HepG2 (cell line): ENCODE measurements around the gene PDGFA. TPM values are rescaled to one million over a fixed set of nuclear protein-coding genes. Genes with fewer than 3 reads are reported as not detected.

Source experiments
- ATAC-seq: fragments of 200-7000 bp; cut with Tn5 transposase; 3 replicates; pipeline ENCODE4 v1.9.1; 2020; ENCODE audit warnings: mild to moderate bottlenecking, moderate library complexity
- BruUV-seq: library from RNA; stranded (reverse); fragments of 400-500 nt; replicated peaks from 2 replicates; lab custom pipeline; 2021; lab: Mats Ljungman, UMichigan
- CTCF ChIA-PET: fragments of 300-600 bp; formaldehyde crosslinking; extraction: SDS; loops from one replicate; lab custom pipeline; 2021; ENCODE audit warnings: low total read pairs, inconsistent platforms, low intra/inter-chr PET ratio; lab: Yijun Ruan, JAX
- POLR2A ChIA-PET: fragments of 350-600 bp; sonication (Branson Sonifier 250); formaldehyde crosslinking; loops from one replicate; lab custom pipeline; 2020; ENCODE audit warnings: antibody characterized with exemption, inconsistent platforms; lab: Yijun Ruan, JAX
- DNase-seq: peaks from one replicate; pipeline ENCODE4 v3.0.0-alpha.2; 2015; ENCODE audit warnings: low spot score
- FAIRE-seq: peaks from 3 replicates; lab custom pipeline; 2011; peaks lifted over from hg19 to GRCh38; lab: Jason Lieb, UNC
- H2AFZ ChIP-seq: one replicate; pipeline ENCODE4 v1.6.1; 2011; ENCODE audit warnings: low read length, inconsistent platforms
- H3K27ac ChIP-seq: fragments of 300-600 bp; 3 replicates; pipeline ENCODE4 v1.8.0; 2011; ENCODE audit warnings: mixed run types, mild to moderate bottlenecking, mixed read lengths, low read length, inconsistent platforms; ENCODE audit not compliant: insufficient read depth; ENCODE audit errors: extremely low read length
- H3K27me3 ChIP-seq, 2 experiments: fragments of 200-600 bp in 1 of 2; 2 replicates in 1 of 2; 3 replicates in 1 of 2; pipeline versions ENCODE4 v1.6.0 to v1.8.0; 2011; ENCODE audit warnings: low read length in 2 of 2, mild to moderate bottlenecking in 2 of 2, moderate library complexity in 2 of 2, inconsistent platforms in 1 of 2; ENCODE audit not compliant: insufficient read depth in 2 of 2, control insufficient read depth in 1 of 2
- H3K36me3 ChIP-seq, 2 experiments: fragments of 200-600 bp in 1 of 2; replicated peaks in 1 of 2; 2 replicates in 1 of 2; 3 replicates in 1 of 2; pipeline versions ENCODE4 v1.5.1 to v1.8.0; 2011; ENCODE audit warnings: low read length in 2 of 2, inconsistent platforms in 1 of 2; ENCODE audit not compliant: insufficient read depth in 2 of 2, control insufficient read depth in 1 of 2
- H3K4me1 ChIP-seq: 2 replicates; pipeline ENCODE4 v1.5.1; 2012; ENCODE audit warnings: low read length, inconsistent platforms; ENCODE audit not compliant: insufficient read depth
- H3K4me2 ChIP-seq: 2 replicates; pipeline ENCODE4 v1.6.0; 2011; ENCODE audit warnings: low read depth, low read length, inconsistent platforms
- H3K4me3 ChIP-seq, 3 experiments: fragments of 200-600 bp in 1 of 3; sonication (generic), shearing (Covaris generic) in 1 of 3; replicated peaks in 1 of 3; 2 replicates each; pipeline ENCODE4 v1.5.1; 2011 to 2016; ENCODE audit warnings: low read length in 3 of 3, inconsistent platforms in 2 of 3, low read depth in 2 of 3, mild to moderate bottlenecking in 2 of 3, control low read depth in 1 of 3, mixed read lengths in 1 of 3; ENCODE audit not compliant: insufficient read depth in 1 of 3
- H3K79me2 ChIP-seq: one replicate; pipeline ENCODE4 v1.6.1; 2011; ENCODE audit warnings: low read length, inconsistent platforms; ENCODE audit not compliant: insufficient read depth
- H3K9ac ChIP-seq: 2 replicates; pipeline ENCODE4 v1.6.0; 2011; ENCODE audit warnings: mild to moderate bottlenecking, low read depth, low read length, inconsistent platforms; ENCODE audit not compliant: insufficient read depth
- H3K9me3 ChIP-seq: 2 replicates; pipeline ENCODE4 v1.5.1; 2012; ENCODE audit warnings: mild to moderate bottlenecking, low read length
- H4K20me1 ChIP-seq: 2 replicates; pipeline ENCODE4 v1.6.0; 2011; ENCODE audit warnings: inconsistent platforms, mild to moderate bottlenecking, low read length, moderate library complexity; ENCODE audit not compliant: insufficient read depth
- CHD4 ChIP-seq: fragments of 200-600 bp; sonication (generic); IDR thresholded peaks from 2 replicates; pipeline ENCODE4 v1.7.0; 2017; ENCODE audit warnings: mild to moderate bottlenecking, low read length, borderline replicate concordance
- MAX ChIP-seq: IDR thresholded peaks from 2 replicates; pipeline ENCODE4 v1.6.1; 2012; ENCODE audit warnings: inconsistent platforms
- MEIS1 ChIP-seq: sonication (generic); formaldehyde crosslinking; IDR thresholded peaks from 2 replicates; pipeline ENCODE4 v1.9.0; 2021; ENCODE audit warnings: mild to moderate bottlenecking, missing genetic modification reagents, moderate library complexity, borderline replicate concordance
- MXD3 ChIP-seq: IDR thresholded peaks from 2 replicates; pipeline ENCODE4 v1.6.1; 2016; ENCODE audit warnings: mild to moderate bottlenecking, missing biosample characterization, missing genetic modification reagents
- REXO4 ChIP-seq: sonication (generic); formaldehyde crosslinking; IDR thresholded peaks from 2 replicates; pipeline ENCODE4 v1.8.0; 2022; ENCODE audit warnings: missing genetic modification reagents, mild to moderate bottlenecking, borderline replicate concordance
- SOX5 ChIP-seq: IDR thresholded peaks from 2 replicates; pipeline ENCODE4 v1.6.1; 2016; ENCODE audit warnings: borderline replicate concordance
- TFAP4 ChIP-seq: sonication (generic); IDR thresholded peaks from 2 replicates; pipeline ENCODE4 v1.6.1; 2016; ENCODE audit warnings: low read depth, borderline replicate concordance
- ZFP91 ChIP-seq: sonication (generic); formaldehyde crosslinking; IDR thresholded peaks from 2 replicates; pipeline ENCODE4 v1.9.0; 2022; ENCODE audit warnings: missing genetic modification reagents, mild to moderate bottlenecking, borderline replicate concordance
- ZNF234 ChIP-seq: sonication (generic); formaldehyde crosslinking; conservative IDR thresholded peaks from 2 replicates; pipeline ENCODE4 v1.5.1; 2020; ENCODE audit warnings: mild to moderate bottlenecking, missing genetic modification reagents
- ZNF605 ChIP-seq: sonication (generic); formaldehyde crosslinking; IDR thresholded peaks from 2 replicates; pipeline ENCODE4 v1.8.0; 2022; ENCODE audit warnings: mild to moderate bottlenecking, missing genetic modification reagents
- ZNF687 ChIP-seq: sonication (generic); formaldehyde crosslinking; IDR thresholded peaks from 2 replicates; pipeline ENCODE4 v1.5.1; 2020; ENCODE audit warnings: mild to moderate bottlenecking, missing genetic modification reagents, moderate library complexity
- WGBS: methylation state at CpG from one replicate; pipeline ENCODE4 v1.1.6; 2017; ENCODE audit warnings: low lambda C conversion rate; 5-methylcytosine and 5-hydroxymethylcytosine counted together
- in situ Hi-C: cut with HindIII; loops from 2 replicates; pipeline ENCODE4 v1.10.0; 2017; ENCODE audit warnings: low pct_unique_long_range_greater_than_20kb; ENCODE audit not compliant: extremely low pct_ligation_motif_present
- intact Hi-C: fragments of 100-400 bp; cut with micrococcal nuclease; formaldehyde crosslinking; loops from one replicate; pipeline ENCODE4 v1.10.0; 2022; ENCODE audit not compliant: unreplicated experiment
- polyA plus RNA-seq, 8 experiments: library from polyadenylated mRNA; depleted of rRNA in 3 of 8; stranded (reverse) in 7 of 8; unstranded in 1 of 8; fragments of >200 nt; fragmentation: Illumina TruSeq in 4 of 8; extraction: Trizol in 4 of 8; gene quantifications; 2 replicates each; pipeline versions ENCODE4 v1.2.1 to v1.2.3, GENCODE V29; 2011 to 2016; ENCODE audit warnings: low read depth in 4 of 8, missing spikeins in 1 of 8, mixed read lengths in 1 of 8; ENCODE audit not compliant: insufficient read depth in 1 of 8
- total RNA-seq, 5 experiments: library from RNA; depleted of rRNA; stranded (reverse); fragments of >200 nt; fragmentation: Illumina TruSeq; extraction: Trizol; gene quantifications; 2 replicates each; pipeline ENCODE4 v1.2.3, GENCODE V29; 2016; ENCODE audit warnings: low read depth in 1 of 5

PDGFA gene
- total and polyA plus RNA-seq, 2 of the 13 experiments (the other 11 are each of a cell fraction or from before 2014, with no cell fraction given), result 1.5 to 3.4 TPM

GRCh38 chr7:491958-492713, 27.5 kb downstream of the PDGFA start:
- Histone ChIP-seq H3K4me1 (peaks cover 42% of the 10 kb centered on the region), H3K27ac (no peak overlapping the region), H3K4me2 (peak overlapping the region; percentile 65), H3K27me3 (peaks cover 2 to 5% of the 10 kb centered on the region in 2 experiments; a peak in 2 of 5 replicates), H3K9me3 (no peaks in the 10 kb centered on the region), H3K9ac (peak overlapping the region; percentile 26; the same call in 1 of the 2 replicates), H2AFZ (no peak overlapping the region), H3K79me2 (no peaks in the 10 kb centered on the region), H4K20me1 (no peaks in the 10 kb centered on the region), H3K4me3 (peak overlapping the region in 1 of 3 experiments; percentile 57; a peak in 2 of 6 replicates), H3K36me3 (no peaks in the 10 kb centered on the region)
- DNase-seq, result no peak
- in situ Hi-C loops, result no loop called here
- 48% methylated on average over 9 of the region's 15 CpGs for WGBS
- ChIA-PET CTCF (no interaction called here), POLR2A (interaction anchor here (1.3 to 1.4 kb wide), 3 partner anchors 11 to 121 kb away, joined by 4 to 5 read pairs (median 5); no protein-coding TSS in a partner anchor)
- no TSS peak for BruUV-seq
- intact Hi-C loops, result no loop called here
- peak; percentile 46 for ATAC-seq
- FAIRE-seq, result no peak
- TF ChIP-seq REXO4 (CRISPR knock-in tag) (no peak), MAX (0 out of 2 replicates have a peak, but pooled peaks have one; percentile 8), ZNF687 (CRISPR knock-in tag) (peak; percentile 7; the same call in 1 of the 2 replicates), ZNF234 (CRISPR knock-in tag) (no peak), MEIS1 (CRISPR knock-in tag) (no peak), SOX5 (no peak), ZFP91 (CRISPR knock-in tag) (0 out of 2 replicates have a peak, but pooled peaks have one; percentile 17), ZNF605 (CRISPR knock-in tag) (no peak), CHD4 (0 out of 2 replicates have a peak, but pooled peaks have one; percentile 34), TFAP4 (peak; percentile 41; the same call in 1 of the 2 replicates), MXD3 (CRISPR knock-in tag) (no peak)
